GM23338 (cell line): Measurements from ENCODE around the gene SNX3. TPM values are rescaled to one million over a fixed set of nuclear protein-coding genes. Genes with fewer than 3 reads are reported as not detected.

ENCODE experiments used
- ATAC-seq: fragments of 200-7000 bp; cut with Tn5 transposase; 3 replicates; pipeline ENCODE4 v1.9.1; 2020
- DNase-seq: peaks from one replicate; pipeline ENCODE4 v3.0.0-alpha.2; 2015; ENCODE audit warnings: low spot score
- H2AFZ ChIP-seq: fragments of 200-600 bp; sonication (generic); 2 replicates; pipeline ENCODE4 v1.8.0; 2016; ENCODE audit warnings: antibody characterized with exemption, mild to moderate bottlenecking, moderate library complexity
- H3F3A ChIP-seq: fragments of 200-600 bp; sonication (generic); replicated peaks from 2 replicates; pipeline ENCODE4 v1.8.0; 2017; ENCODE audit warnings: antibody characterized with exemption, mixed run types, low read depth
- H3K27ac ChIP-seq: fragments of 200-600 bp; sonication (generic); 2 replicates; pipeline ENCODE4 v1.6.1; 2016; ENCODE audit warnings: low read depth
- H3K27me3 ChIP-seq: fragments of 200-600 bp; sonication (generic); 2 replicates; pipeline ENCODE4 v1.8.0; 2016; ENCODE audit warnings: mild to moderate bottlenecking, mixed run types, moderate library complexity; ENCODE audit not compliant: insufficient read depth
- H3K36me3 ChIP-seq: fragments of 200-600 bp; sonication (generic); 2 replicates; pipeline ENCODE4 v1.8.0; 2016; ENCODE audit warnings: mild to moderate bottlenecking; ENCODE audit not compliant: insufficient read depth
- H3K4me1 ChIP-seq: fragments of 200-600 bp; sonication (generic); 2 replicates; pipeline ENCODE4 v1.8.0; 2016; ENCODE audit warnings: mild to moderate bottlenecking, moderate library complexity; ENCODE audit not compliant: insufficient read depth
- H3K4me2 ChIP-seq: fragments of 200-600 bp; sonication (generic); 2 replicates; pipeline ENCODE4 v1.7.1; 2017; ENCODE audit warnings: mixed run types
- H3K4me3 ChIP-seq: fragments of 200-600 bp; sonication (generic); 2 replicates; pipeline ENCODE4 v1.6.1; 2016; ENCODE audit warnings: mixed run types
- H3K79me2 ChIP-seq: fragments of 200-600 bp; sonication (generic); replicated peaks from 2 replicates; pipeline ENCODE4 v1.8.0; 2017; ENCODE audit warnings: mild to moderate bottlenecking; ENCODE audit not compliant: insufficient read depth
- H3K9me2 ChIP-seq: fragments of 200-600 bp; sonication (generic); 2 replicates; pipeline ENCODE4 v1.8.0; 2017; ENCODE audit not compliant: insufficient read depth
- H4K20me1 ChIP-seq: fragments of 200-600 bp; sonication (generic); replicated peaks from 2 replicates; pipeline ENCODE4 v1.8.0; 2017; ENCODE audit warnings: mild to moderate bottlenecking; ENCODE audit not compliant: insufficient read depth
- H3K27ac Mint-ChIP-seq: 2 replicates; pipeline ENCODE4 v1.8.0; 2020; ENCODE audit warnings: inconsistent platforms, mild to moderate bottlenecking, moderate library complexity, mixed read lengths
- H3K27me3 Mint-ChIP-seq: 3 replicates; pipeline ENCODE4 v1.8.0; 2022; ENCODE audit warnings: low read depth, mild to moderate bottlenecking, moderate library complexity, mixed read lengths, inconsistent platforms; ENCODE audit not compliant: insufficient read depth, poor library complexity
- H3K36me3 Mint-ChIP-seq: 3 replicates; pipeline ENCODE4 v1.8.0; 2021; ENCODE audit warnings: low read depth, mild to moderate bottlenecking, inconsistent platforms, moderate library complexity, mixed read lengths
- H3K4me1 Mint-ChIP-seq: 3 replicates; pipeline ENCODE4 v1.8.0; 2020; ENCODE audit warnings: mild to moderate bottlenecking, inconsistent platforms, mixed read lengths
- H3K4me3 Mint-ChIP-seq: 3 replicates; pipeline ENCODE4 v1.8.0; 2021; ENCODE audit warnings: moderate library complexity, mild to moderate bottlenecking, inconsistent platforms, mixed read lengths
- H3K9me3 Mint-ChIP-seq: 3 replicates; pipeline ENCODE4 v1.8.0; 2020; ENCODE audit warnings: moderate library complexity, mild to moderate bottlenecking, inconsistent platforms, mixed read lengths
- CTCF ChIP-seq, 2 experiments: fragments of 200-600 bp in 1 of 2; sonication (generic) in 1 of 2; conservative IDR thresholded peaks; 2 replicates each; pipeline versions ENCODE4 v1.5.1 to v1.6.1; 2016 to 2017; ENCODE audit warnings: antibody characterized with exemption in 2 of 2, low read depth in 2 of 2, mild to moderate bottlenecking in 2 of 2, moderate library complexity in 1 of 2
- ETS1 ChIP-seq: IDR thresholded peaks from 2 replicates; pipeline ENCODE4 v1.6.1; 2016; ENCODE audit warnings: antibody characterized with exemption
- JUNB ChIP-seq: IDR thresholded peaks from one replicate; pipeline ENCODE4 v1.6.1; 2016; ENCODE audit warnings: antibody characterized with exemption; ENCODE audit not compliant: unreplicated experiment
- NANOG ChIP-seq: IDR thresholded peaks from 2 replicates; pipeline ENCODE4 v1.6.1; 2016; ENCODE audit warnings: antibody characterized with exemption, borderline replicate concordance
- POLR2AphosphoS5 ChIP-seq: IDR thresholded peaks from 2 replicates; pipeline ENCODE4 v1.6.1; 2016; ENCODE audit warnings: antibody characterized with exemption, low read depth
- REST ChIP-seq: IDR thresholded peaks from one replicate; pipeline ENCODE4 v1.6.1; 2018; ENCODE audit warnings: antibody characterized with exemption; ENCODE audit not compliant: unreplicated experiment
- STAT1 ChIP-seq: IDR thresholded peaks from one replicate; pipeline ENCODE4 v1.6.1; 2016; ENCODE audit warnings: antibody characterized with exemption; ENCODE audit not compliant: unreplicated experiment
- ZNF114 ChIP-seq: fragments of 250-450 bp; sonication (Bioruptor Pico); IDR thresholded peaks from 2 replicates; pipeline ENCODE4 v1.5.0; 2020; ENCODE audit warnings: mild to moderate bottlenecking, moderate library complexity
- ZNF331 ChIP-seq: fragments of 250-450 bp; sonication (Bioruptor Pico); IDR thresholded peaks from 2 replicates; pipeline ENCODE4 v1.5.0; 2020; ENCODE audit warnings: low read depth, mild to moderate bottlenecking, moderate library complexity
- polyA plus RNA-seq: library from polyadenylated mRNA; unstranded; fragments of >200 nt; fragmentation: Nextera tagmentation; extraction: Ambion mirVana; gene quantifications from 2 replicates; pipeline ENCODE4 v1.2.1, GENCODE V29; 2016
- total RNA-seq: library from RNA; depleted of rRNA; stranded (reverse); fragments of >200 nt; shearing (Covaris generic); gene quantifications from 2 replicates; pipeline ENCODE4 v1.2.3, GENCODE V29; 2014

Gene SNX3
- total and polyA plus RNA-seq, 2 experiments from 2014 or later, result 87.2 to 123 TPM

GRCh38 chr6:108170332-108171290, 90.2 kb downstream of the SNX3 start (continued):
- TF ChIP-seq REST, result no peak
- TF ChIP-seq ZNF331 (CRISPR knock-in tag), result no peak
- TF ChIP-seq JUNB, result no peak
- no peak for TF ChIP-seq POLR2AphosphoS5
- no peak for TF ChIP-seq CTCF (conservative IDR thresholded peaks at IDR 0.05; ENCODE audit: low read depth in 2 of 2)
- TF ChIP-seq ZNF114 (CRISPR knock-in tag), result no peak

- Mint-ChIP-seq H3K4me1 (peaks cover 48% of the 10 kb centered on the region), H3K27ac (no peak overlapping the region), H3K36me3 (no peaks in the 10 kb centered on the region), H3K9me3 (no peaks in the 10 kb centered on the region; the same call in 2 of the 3 replicates), H3K4me3 (peak overlapping the region; percentile 44; the same call in 2 of the 3 replicates), H3K27me3 (peaks cover 99% of the 10 kb centered on the region)
- ATAC-seq (no peak), DNase-seq (peak; percentile 69)
- peaks cover 82% of the 10 kb centered on the region for H3K4me1 ChIP-seq
- no peak overlapping the region for H3K27ac ChIP-seq
- no peaks in the 10 kb centered on the region for H3K9me2 ChIP-seq
- peak overlapping the region; percentile 90 for H3K4me2 ChIP-seq
- no peak overlapping the region for H2AFZ ChIP-seq
- peaks cover 61% of the 10 kb centered on the region for H3F3A ChIP-seq
- peaks cover 100% of the 10 kb centered on the region for H3K27me3 ChIP-seq
- no peaks in the 10 kb centered on the region for H3K79me2 ChIP-seq
- no peaks in the 10 kb centered on the region; the same call in 1 of the 2 replicates for H3K36me3 ChIP-seq
- H3K4me3 ChIP-seq, result peak overlapping the region; percentile 62
- peaks cover 33% of the 10 kb centered on the region for H4K20me1 ChIP-seq
- TF ChIP-seq REST (no peak), ETS1 (no peak), NANOG (no peak), CTCF (conservative IDR thresholded peaks at IDR 0.05; ENCODE audit: low read depth in 2 of 2) (no peak), STAT1 (no peak), JUNB (no peak)
Measured at GRCh38 chr6:108169464-108170331, 91.1 kb downstream of the SNX3 start.
